ENCODE results near the gene CHP2.

CHP2 gene

GRCh38 chr16:23807028-23807427, 52.2 kb downstream of the CHP2 start:
- DNase-seq = peak in 1 of 56 donors; percentile 0
